GM19099 (cell line): Measurements from ENCODE around the gene ZFP90.

ENCODE experiments used
- POLR2A ChIP-seq: IDR thresholded peaks from 3 replicates; pipeline ENCODE4 v1.6.1; 2011; ENCODE audit warnings: low read depth; ENCODE audit not compliant: insufficient read length; ENCODE audit errors: extremely low read depth

ZFP90 gene

DNA sequence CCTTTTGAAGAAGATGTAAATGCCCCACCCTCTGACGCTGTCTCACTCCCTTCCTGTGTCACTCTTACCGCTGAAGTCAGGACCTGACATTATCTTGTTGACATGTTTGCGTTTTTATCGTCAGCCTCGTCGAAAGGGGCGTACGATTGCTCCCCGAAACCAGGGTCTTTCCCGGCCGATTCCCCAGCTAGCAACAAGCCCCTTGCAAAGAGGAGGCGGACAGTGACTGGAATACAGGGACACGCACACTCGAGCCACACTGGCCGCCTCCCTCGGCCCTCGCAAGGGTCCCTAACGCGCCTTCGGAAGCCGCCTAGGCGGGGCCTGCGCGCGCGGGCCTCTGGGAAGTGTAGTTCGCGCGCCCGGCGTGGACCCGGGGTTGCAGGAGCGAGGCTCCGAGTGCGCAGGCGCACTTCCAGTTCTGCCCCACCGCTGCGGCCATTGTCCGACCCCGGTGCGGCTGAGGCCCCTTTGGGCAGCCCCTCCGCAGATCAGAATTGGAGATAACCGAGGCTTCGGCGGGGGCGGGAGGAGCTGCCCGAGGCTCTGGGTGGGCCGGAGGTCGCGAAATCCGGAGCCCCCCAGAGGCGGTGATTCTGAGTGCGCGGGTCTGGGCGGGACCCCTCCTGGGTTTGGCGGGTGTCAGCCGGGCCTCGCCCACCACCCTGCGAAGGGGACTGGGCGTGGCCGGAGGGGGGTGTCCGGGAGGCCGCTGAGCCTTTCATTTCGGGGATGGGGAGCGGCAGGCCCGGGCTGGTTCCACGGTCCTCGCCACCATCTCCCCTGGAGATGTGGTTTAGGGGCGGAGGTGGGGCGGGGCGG lies at the start of gene ZFP90:
Gene ZFP90, plus strand, starts transcription at position 412 of the 822 bp plus-strand sequence. CDS start 502 bp downstream, outside the sequence.
- peak; percentile 66 for TF ChIP-seq POLR2A

DNA sequence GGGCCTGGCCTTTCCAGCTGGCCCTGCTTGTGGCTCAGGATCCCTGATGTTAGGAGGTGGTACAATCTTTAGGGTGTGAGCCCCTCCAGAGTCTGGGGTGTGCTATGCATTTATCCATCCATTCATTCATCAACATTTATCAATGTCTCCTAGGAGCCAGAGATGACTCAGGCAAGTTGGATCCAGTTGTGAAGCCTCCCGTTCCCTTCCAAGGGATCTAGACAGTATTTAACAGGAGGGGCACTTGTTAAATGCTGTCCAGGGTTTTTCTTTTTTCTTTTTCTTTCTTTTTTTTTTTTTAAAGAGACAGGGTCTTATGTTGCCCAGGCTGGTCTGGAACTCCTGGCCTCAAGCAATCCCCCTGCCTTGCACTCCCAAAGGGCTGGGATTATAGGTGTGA lies 48.7 kb upstream of the ZFP90 start:
- no peak for TF ChIP-seq POLR2A

DNA sequence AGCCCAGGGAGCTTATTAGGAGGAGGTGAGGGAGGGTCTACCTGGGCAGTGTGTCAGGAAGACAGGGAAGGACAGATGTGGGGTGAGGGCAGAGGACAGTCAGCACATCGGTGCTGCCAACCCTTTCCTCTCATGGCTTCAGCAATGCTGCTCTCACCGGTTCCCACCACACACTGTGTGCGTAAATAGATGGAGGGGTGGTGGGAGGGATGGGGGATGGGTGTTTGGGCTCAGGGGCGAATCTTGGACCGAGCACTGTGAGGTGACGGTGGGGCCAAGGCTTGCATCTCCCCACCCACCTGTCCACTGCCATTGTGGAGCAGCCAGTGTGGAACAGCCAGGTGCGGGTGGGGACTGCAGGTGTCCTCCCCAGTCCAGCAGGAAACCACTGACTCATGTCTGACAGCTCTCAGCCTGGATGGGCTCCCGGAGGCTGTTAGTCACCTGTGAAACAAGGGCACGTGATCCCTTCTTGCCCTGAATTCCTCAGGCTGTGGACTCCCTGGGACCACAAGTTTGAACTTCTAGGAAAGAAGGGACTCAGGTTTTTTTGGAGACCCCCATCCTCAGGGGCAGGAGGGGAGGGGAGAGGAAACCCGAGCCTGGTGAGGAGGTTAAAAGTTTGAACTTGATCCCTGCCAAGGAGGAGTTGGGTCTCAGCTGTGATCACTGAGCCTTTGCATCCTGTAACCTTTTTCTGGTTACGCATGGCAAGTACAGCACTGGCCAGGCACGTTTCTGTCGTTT lies 48.1 kb upstream of the ZFP90 start:
- no peak for TF ChIP-seq POLR2A

DNA sequence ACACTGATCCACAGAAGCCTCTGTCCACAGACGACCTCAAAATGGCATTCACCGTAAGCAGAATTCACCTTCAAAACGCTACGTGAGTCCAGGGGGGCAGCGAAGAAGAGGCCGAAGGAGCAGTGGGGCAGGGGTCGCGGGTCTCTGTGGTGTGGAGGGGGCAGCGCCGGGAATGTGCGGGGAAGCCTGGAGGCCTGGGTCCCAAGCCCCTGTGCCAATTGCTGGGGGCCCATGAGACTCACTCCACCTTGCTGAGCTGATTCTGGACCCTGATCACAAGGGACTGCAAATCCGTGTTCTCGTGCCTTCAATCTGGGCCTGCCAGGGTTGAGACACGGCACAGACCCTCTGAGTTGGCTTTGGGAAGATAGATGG lies 47.5 kb upstream of the ZFP90 start:
- TF ChIP-seq POLR2A = no peak

DNA sequence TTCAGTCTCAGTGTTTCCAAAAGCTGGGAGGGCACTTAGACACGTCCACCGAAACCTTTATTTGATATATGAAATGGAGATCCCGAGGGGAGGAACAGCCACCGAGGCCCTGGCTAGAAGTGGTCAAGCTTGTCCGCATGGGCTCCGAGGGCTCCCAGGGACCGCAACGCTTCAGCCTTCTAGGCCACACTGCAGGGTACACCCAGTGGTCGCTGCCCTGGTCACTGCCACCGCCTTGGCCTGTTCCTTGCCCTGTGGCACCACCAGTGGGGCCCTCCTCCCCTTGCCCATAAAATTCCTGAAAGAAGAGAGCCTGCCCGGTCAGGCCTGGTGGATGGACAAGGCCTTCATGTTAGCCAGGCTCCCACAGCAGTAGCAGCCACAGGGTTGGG lies 46.9 kb upstream of the ZFP90 start:
- no peak for TF ChIP-seq POLR2A

DNA sequence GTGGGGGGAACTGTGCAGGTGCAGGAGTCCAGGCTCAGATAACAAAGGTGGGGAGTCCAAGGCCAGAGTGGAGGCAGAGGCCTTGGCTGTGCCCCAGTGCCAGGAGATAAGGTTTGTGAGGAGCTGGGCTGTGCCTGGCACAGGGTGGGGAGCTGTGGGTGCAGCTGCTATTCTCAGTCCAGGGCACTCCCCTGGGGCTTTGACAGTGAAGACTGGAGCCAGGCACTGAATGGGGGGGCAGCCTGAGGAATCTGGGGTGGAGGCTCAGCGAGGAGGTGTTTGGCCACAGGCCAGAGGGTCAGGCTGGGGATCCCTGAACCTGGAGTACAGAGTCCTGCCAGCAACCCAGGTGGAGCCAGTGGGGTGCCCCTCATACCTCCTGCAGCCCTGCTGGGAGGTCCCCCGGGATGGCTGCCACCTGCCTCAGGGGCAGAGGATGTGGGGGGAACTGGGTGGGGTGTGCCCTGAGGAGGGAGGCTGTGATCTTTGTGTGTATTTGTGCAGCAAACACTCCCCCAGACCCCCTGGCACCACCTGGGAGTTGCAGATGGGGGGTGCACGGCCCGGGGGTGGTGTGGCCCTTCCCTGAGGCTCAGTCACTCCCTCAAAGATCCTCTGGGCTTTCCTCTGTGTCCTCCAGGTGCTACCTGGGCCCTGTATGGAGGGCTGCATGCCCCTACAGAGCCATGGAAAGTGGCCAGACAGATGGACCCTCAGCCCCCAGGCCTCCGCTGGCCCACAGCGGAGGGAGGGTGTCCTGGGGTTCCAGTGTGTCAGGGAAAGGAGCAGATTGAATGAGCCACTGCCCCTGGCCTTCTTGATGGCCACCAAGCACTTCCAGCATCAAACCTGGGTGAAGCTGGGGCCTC lies 46.3 kb upstream of the ZFP90 start:
- no peak for TF ChIP-seq POLR2A

DNA sequence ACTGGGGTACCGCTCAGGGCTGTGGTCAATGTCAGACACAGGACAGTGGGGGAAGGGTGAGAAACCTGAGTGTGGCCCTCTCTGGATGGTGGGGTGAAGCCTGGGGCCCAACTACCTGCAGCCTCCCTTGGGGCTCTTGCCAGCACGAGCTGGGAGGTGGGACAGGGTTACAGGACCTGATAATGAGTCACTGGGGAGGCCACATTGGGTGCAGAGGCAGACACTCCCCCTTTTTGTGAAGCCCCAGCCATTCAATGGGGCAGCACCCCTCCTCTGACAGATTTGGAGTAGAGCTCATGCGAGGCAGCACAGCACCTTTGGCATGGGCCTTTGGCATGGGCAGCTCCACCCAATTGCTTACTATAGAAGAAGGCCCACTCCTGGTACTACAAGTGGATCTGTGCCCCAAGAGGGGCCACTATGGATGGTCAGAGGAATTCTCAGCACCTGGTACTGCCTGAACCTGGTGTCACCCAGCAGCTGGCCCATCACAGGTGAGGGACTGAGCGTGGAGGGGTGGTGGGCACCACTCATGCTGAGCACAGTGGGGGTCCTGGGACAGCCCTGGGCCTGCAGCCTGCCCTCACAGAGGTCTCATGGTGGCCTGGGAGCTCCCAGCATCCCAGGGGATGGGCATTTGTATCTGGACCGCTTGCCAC lies 45.5 kb upstream of the ZFP90 start:
- no peak for TF ChIP-seq POLR2A

DNA sequence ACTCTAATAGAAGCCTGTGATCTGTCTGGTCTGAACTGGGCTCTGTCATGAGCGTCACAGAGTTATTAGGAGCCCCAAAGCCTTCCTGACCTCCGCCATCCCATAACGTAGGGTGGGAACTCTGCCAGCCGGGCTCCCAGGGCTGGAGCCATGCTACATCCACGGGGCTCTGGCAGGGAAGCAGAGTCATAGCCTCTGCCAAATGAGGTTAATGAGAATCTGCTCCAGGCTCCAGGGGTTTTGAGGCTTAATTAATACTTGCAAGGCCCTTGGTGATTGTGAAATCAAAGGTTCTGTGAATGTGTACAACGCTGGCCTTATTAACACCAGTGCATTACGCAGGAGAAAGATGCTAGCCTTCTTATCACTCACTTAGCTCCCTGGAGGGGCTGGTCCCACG lies 42.4 kb upstream of the ZFP90 start:
- no peak for TF ChIP-seq POLR2A

DNA sequence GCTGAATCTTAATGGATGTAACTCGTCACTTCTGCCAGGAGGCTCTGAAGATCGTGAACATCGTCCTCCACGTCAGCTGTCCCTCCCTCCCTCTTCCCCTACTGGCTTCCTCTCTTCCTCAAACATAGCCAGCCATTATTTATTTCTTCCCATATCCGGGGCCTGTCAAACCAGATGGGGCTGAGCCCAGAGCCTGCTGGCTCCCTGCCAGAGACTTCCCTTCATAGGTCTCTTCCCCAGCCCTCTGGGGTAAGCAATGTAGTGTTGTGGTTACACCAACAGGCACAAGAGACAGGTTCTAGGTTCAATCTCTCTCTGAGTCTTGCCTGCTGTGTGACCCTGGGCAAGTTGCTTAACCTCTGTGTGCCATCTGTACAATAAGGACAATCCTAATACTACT lies 40.1 kb upstream of the ZFP90 start:
- TF ChIP-seq POLR2A = no peak

DNA sequence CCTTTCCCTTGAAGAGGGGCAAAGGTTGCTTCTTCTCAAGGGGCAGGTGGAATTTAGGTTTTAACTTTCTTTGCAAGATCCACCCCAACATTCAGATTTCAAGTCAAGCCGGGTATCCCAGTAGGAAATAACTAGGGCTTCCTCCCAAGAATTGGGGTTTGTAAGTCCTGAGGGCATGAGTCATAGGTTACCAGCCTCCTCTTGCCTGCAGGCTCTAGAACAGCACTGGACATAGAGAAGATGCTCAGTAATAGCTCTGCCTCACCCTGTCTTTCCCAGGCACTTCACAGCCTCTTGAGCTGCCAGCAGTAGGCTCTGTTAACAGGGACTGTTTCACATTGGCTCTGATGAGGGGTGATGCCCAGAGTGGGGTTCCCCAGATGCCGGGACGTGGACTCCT lies 35.8 kb upstream of the ZFP90 start:
- no peak for TF ChIP-seq POLR2A

DNA sequence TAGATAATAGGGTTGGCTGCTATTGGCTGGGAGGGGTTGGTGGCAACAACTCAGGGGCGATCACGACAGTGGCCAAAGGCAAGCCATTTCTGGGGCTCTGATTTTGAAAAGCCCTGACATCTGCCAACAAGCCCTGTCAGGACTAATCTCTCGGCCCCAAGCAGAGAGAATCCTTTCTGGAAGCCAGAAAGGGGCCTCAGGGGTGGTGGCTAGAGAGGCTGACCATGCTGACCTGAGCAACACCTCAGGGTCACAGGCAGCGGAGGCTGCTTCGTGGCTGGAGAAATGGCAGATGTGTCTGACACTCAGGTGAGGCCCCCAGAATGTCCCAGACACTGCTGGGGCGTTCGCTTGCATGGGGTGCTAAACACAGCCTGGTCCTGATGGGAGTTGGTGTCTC lies 35.0 kb upstream of the ZFP90 start:
- no peak for TF ChIP-seq POLR2A

DNA sequence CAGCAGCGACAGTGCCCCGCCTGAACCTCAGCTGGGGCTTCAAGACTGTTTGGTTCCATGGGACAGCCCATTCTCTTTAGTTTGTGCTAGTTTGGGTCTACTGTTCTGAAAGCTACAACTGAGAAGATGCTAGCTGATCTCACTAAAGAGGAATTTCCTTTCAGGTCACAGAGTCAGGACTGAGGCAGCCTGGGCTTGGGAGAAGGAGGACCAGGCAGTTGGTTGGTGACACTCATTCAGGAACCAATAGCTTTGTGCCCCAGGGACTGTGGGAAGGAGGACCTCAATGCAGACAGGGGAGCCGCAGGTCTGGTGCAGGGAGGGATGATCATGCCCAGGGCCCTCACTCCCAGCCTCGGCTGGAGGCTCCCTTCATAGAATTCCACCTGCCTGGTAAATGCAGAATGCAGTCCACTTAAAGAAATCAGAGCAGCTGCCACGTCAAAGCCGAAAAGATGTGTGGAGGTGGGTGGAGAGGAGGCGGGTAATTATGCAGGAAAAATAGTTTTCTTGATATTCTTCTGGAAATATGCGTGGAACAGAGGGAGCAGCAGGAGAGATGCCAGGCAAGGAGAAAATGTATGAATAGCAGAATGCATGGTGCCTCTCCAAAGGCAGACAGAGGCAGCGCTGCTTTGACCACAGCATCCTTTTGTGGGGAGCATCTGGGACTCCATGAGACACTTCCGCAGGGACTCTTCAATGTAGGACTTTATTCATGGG lies 32.6 kb upstream of the ZFP90 start:
- no peak for TF ChIP-seq POLR2A

DNA sequence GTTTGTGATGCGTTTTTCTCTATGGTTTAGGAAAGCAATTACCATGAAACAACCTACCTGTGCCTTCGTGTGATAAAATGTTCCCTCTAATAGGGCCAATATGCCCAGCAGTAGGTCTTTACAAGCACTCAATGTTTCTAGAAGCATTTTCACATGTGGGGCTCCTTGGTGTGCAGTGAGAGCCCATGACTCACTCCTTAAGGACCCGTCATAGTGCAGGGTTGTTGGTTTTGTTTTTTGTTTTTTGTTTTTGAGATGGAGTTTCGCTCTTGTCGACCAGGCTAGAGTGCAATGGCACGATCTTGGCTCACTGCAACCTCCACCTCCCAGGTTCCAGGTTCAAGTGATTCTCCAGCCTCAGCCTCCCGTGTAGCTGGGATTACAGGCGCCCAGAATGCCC lies 31.1 kb upstream of the ZFP90 start:
- TF ChIP-seq POLR2A = no peak

DNA sequence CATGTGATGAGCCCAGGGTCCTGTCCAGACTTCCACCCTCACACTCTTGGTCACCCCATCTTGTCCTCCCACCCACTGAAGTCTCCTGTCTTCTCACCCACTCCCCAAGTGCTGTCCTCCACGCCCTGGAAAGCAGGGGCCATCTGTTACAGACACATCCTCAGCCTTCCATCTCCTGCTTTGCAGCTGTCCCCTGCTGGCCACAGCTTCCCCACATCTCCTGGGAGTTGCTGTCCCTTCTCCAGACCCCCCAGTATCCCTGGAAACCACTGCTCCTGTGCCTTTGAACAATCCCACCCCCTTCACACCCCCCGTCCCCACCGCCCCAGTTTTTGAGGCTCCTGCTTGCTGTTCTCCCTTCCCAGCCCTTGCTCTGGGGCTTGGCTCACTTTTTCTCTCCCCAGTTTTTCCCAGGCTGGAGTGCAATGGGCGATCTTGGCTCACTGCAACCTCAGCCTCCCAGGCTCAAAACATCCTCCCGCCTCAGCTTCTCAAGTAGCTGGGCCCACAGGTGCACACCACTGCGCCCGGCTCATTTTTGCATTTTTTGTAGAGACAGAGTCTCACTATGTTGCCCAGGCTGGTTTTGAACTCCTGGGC lies 30.4 kb upstream of the ZFP90 start:
- no peak for TF ChIP-seq POLR2A
